Activated CD4-positive, alpha-beta T cell treated with anti-CD3 and anti-CD28 coated beads, Interleukin-2, amount 10 ng/mL, durations not matched to agents 7 days and 5 days (primary cell): ENCODE results near the gene PDE4DIP. TPM values are rescaled to one million over a fixed set of nuclear protein-coding genes. Genes with fewer than 3 reads are reported as not detected.
"Not testable (repeated sequence)": the region's sequence is repeated elsewhere in the genome, so short reads cannot be mapped to it uniquely, and the experiment has no call there.

ENCODE experiments used
- CTCF ChIA-PET: fragments of 350-600 bp; sonication (Branson Sonifier 250); formaldehyde crosslinking; loops from one replicate; lab custom pipeline; 2021; ENCODE audit warnings: antibody characterized with exemption; lab: Charles Lee
- POLR2A ChIA-PET: fragments of 350-600 bp; sonication (Branson Sonifier 250); formaldehyde crosslinking; loops from one replicate; lab custom pipeline; 2021; ENCODE audit warnings: antibody characterized with exemption; lab: Charles Lee
- DNase-seq: peaks from one replicate; pipeline ENCODE4 v3.0.0-alpha.2; 2020
- H3K27ac Mint-ChIP-seq: one replicate; pipeline ENCODE4 v1.8.0; 2021; ENCODE audit warnings: mild to moderate bottlenecking, moderate library complexity, mixed read lengths
- H3K27me3 Mint-ChIP-seq: one replicate; pipeline ENCODE4 v1.8.0; 2021; ENCODE audit warnings: mixed read lengths
- H3K36me3 Mint-ChIP-seq: one replicate; pipeline ENCODE4 v1.8.0; 2021; ENCODE audit warnings: low read depth, mixed read lengths
- H3K4me1 Mint-ChIP-seq: one replicate; pipeline ENCODE4 v1.8.0; 2021; ENCODE audit warnings: mixed read lengths
- H3K4me3 Mint-ChIP-seq: one replicate; pipeline ENCODE4 v1.8.0; 2021; ENCODE audit warnings: mild to moderate bottlenecking, moderate library complexity, mixed read lengths
- H3K9me3 Mint-ChIP-seq: one replicate; pipeline ENCODE4 v1.8.0; 2021; ENCODE audit warnings: mixed read lengths
- total RNA-seq, 2 experiments: library from RNA; stranded (reverse); gene quantifications; one replicate each; pipeline ENCODE4 v1.2.3, GENCODE V29; 2021

PDE4DIP gene
- total RNA-seq, 2 experiments from 2014 or later, result 30.2 to 30.6 TPM

- H3K4me1 Mint-ChIP-seq, H3K4me3 Mint-ChIP-seq, POLR2A ChIA-PET, CTCF ChIA-PET, DNase-seq, H3K36me3 Mint-ChIP-seq, H3K27me3 Mint-ChIP-seq, H3K9me3 Mint-ChIP-seq, H3K27ac Mint-ChIP-seq: not testable (repeated sequence)
Observed at GRCh38 chr1:148851684-148852083, 7.5 kb downstream of the PDE4DIP start.

GRCh38 chr1:148853363-148853762 lies 9.1 kb downstream of the PDE4DIP start:
- DNase-seq, H3K4me3 Mint-ChIP-seq, H3K4me1 Mint-ChIP-seq, POLR2A ChIA-PET, H3K9me3 Mint-ChIP-seq, H3K36me3 Mint-ChIP-seq, H3K27me3 Mint-ChIP-seq, H3K27ac Mint-ChIP-seq, CTCF ChIA-PET: not testable (repeated sequence)

GRCh38 chr1:148854063-148854462 lies 9.8 kb downstream of the PDE4DIP start:
- H3K36me3 Mint-ChIP-seq, H3K27me3 Mint-ChIP-seq, POLR2A ChIA-PET, DNase-seq, H3K4me3 Mint-ChIP-seq, H3K27ac Mint-ChIP-seq, CTCF ChIA-PET, H3K4me1 Mint-ChIP-seq, H3K9me3 Mint-ChIP-seq: not testable (repeated sequence)

- H3K36me3 Mint-ChIP-seq, H3K4me3 Mint-ChIP-seq, H3K27ac Mint-ChIP-seq, POLR2A ChIA-PET, DNase-seq, H3K27me3 Mint-ChIP-seq, CTCF ChIA-PET, H3K4me1 Mint-ChIP-seq, H3K9me3 Mint-ChIP-seq: not testable (repeated sequence)
Observed at GRCh38 chr1:148855367-148855766, 11.1 kb downstream of the PDE4DIP start.

- H3K4me1 Mint-ChIP-seq, H3K9me3 Mint-ChIP-seq, POLR2A ChIA-PET, H3K4me3 Mint-ChIP-seq, CTCF ChIA-PET, H3K27me3 Mint-ChIP-seq, H3K27ac Mint-ChIP-seq, H3K36me3 Mint-ChIP-seq, DNase-seq: not testable (repeated sequence)
Observed at GRCh38 chr1:148860049-148860448, 15.8 kb downstream of the PDE4DIP start.

GRCh38 chr1:148860579-148861259 lies 16.5 kb downstream of the PDE4DIP start:
- not testable (repeated sequence) for H3K27me3 Mint-ChIP-seq

GRCh38 chr1:148862590-148862989 lies 18.4 kb downstream of the PDE4DIP start:
- CTCF ChIA-PET, H3K27ac Mint-ChIP-seq, H3K36me3 Mint-ChIP-seq, POLR2A ChIA-PET, H3K4me1 Mint-ChIP-seq, H3K27me3 Mint-ChIP-seq, H3K9me3 Mint-ChIP-seq, H3K4me3 Mint-ChIP-seq, DNase-seq: not testable (repeated sequence)

More at GRCh38 chr1:148860579-148861259, 16.5 kb downstream of the PDE4DIP start:
- H3K4me3 Mint-ChIP-seq, POLR2A ChIA-PET, H3K36me3 Mint-ChIP-seq, H3K4me1 Mint-ChIP-seq, H3K27ac Mint-ChIP-seq, CTCF ChIA-PET, H3K9me3 Mint-ChIP-seq, DNase-seq: not testable (repeated sequence)

GRCh38 chr1:148868924-148869633 lies 24.9 kb downstream of the PDE4DIP start:
- H3K4me1 Mint-ChIP-seq, H3K27ac Mint-ChIP-seq, H3K36me3 Mint-ChIP-seq, H3K9me3 Mint-ChIP-seq, H3K4me3 Mint-ChIP-seq, H3K27me3 Mint-ChIP-seq, DNase-seq, POLR2A ChIA-PET, CTCF ChIA-PET: not testable (repeated sequence)

- H3K36me3 Mint-ChIP-seq, CTCF ChIA-PET, H3K27me3 Mint-ChIP-seq, H3K4me1 Mint-ChIP-seq, H3K9me3 Mint-ChIP-seq, DNase-seq, H3K27ac Mint-ChIP-seq, POLR2A ChIA-PET, H3K4me3 Mint-ChIP-seq: not testable (repeated sequence)
Observed at GRCh38 chr1:148869634-148869961, 25.4 kb downstream of the PDE4DIP start.

- H3K4me3 Mint-ChIP-seq, H3K36me3 Mint-ChIP-seq, DNase-seq, H3K27me3 Mint-ChIP-seq, H3K9me3 Mint-ChIP-seq, H3K27ac Mint-ChIP-seq, POLR2A ChIA-PET, H3K4me1 Mint-ChIP-seq, CTCF ChIA-PET: not testable (repeated sequence)
Observed at GRCh38 chr1:148874408-148875388, 30.5 kb downstream of the PDE4DIP start.

GRCh38 chr1:148879812-148880416 lies 35.7 kb downstream of the PDE4DIP start:
- H3K36me3 Mint-ChIP-seq, H3K4me3 Mint-ChIP-seq, DNase-seq, H3K27ac Mint-ChIP-seq, H3K27me3 Mint-ChIP-seq, H3K9me3 Mint-ChIP-seq, POLR2A ChIA-PET, H3K4me1 Mint-ChIP-seq, CTCF ChIA-PET: not testable (repeated sequence)

- not testable (repeated sequence) for H3K27me3 Mint-ChIP-seq
Observed at GRCh38 chr1:148881261-148881660, 37.0 kb downstream of the PDE4DIP start.

GRCh38 chr1:148885219-148885618 lies 41.0 kb downstream of the PDE4DIP start:
- H3K36me3 Mint-ChIP-seq, H3K27ac Mint-ChIP-seq, POLR2A ChIA-PET, H3K9me3 Mint-ChIP-seq, H3K27me3 Mint-ChIP-seq, H3K4me3 Mint-ChIP-seq, CTCF ChIA-PET, H3K4me1 Mint-ChIP-seq: not testable (repeated sequence)
- peak; percentile 7 for DNase-seq

More at GRCh38 chr1:148881261-148881660, 37.0 kb downstream of the PDE4DIP start:
- H3K9me3 Mint-ChIP-seq, H3K4me1 Mint-ChIP-seq, H3K27ac Mint-ChIP-seq, POLR2A ChIA-PET, DNase-seq, H3K4me3 Mint-ChIP-seq, CTCF ChIA-PET, H3K36me3 Mint-ChIP-seq: not testable (repeated sequence)
